HCT116 (cell line): ENCODE measurements around the gene FBXO30. TPM values are rescaled to one million over a fixed set of nuclear protein-coding genes. Genes with fewer than 3 reads are reported as not detected.

Experiments used
- ATAC-seq: fragments of 200-7000 bp; cut with Tn5 transposase; 2 replicates; pipeline ENCODE4 v1.9.1; 2020; ENCODE audit warnings: mild to moderate bottlenecking, moderate library complexity
- BruUV-seq: library from RNA; stranded (reverse); fragments of 400-500 nt; replicated peaks from 2 replicates; lab custom pipeline; 2021; lab: Mats Ljungman, UMichigan
- CTCF ChIA-PET: fragments of 300-600 bp; sonication (Branson Sonifier 250); formaldehyde crosslinking; loops from one replicate; lab custom pipeline; 2021; ENCODE audit warnings: antibody characterized with exemption; lab: Charles Lee
- POLR2A ChIA-PET: fragments of 300-600, 350-600 bp; sonication (Branson Sonifier 250); formaldehyde crosslinking; loops from one replicate; lab custom pipeline; 2021; ENCODE audit warnings: antibody characterized with exemption; lab: Charles Lee
- RAD21 ChIA-PET, 2 experiments: fragments of 300-600 bp; sonication (Branson Sonifier 250); formaldehyde crosslinking; loops; one replicate each; lab custom pipeline; 2023; ENCODE audit warnings: low total read pairs in 2 of 2; ENCODE audit not compliant: uncharacterized antibody in 2 of 2, unreplicated experiment in 2 of 2, low non-redundant PET in 1 of 2; lab: Charles Lee
- DNase-seq: peaks from one replicate; pipeline ENCODE4 v3.0.0-alpha.2; 2010; ENCODE audit warnings: low read depth, low spot score
- H2AFZ ChIP-seq: fragments of 200-600 bp; shearing (Covaris generic), sonication (generic); 2 replicates; pipeline ENCODE4 v1.6.1; 2017; ENCODE audit warnings: low read depth, mixed run types, mixed read lengths, antibody characterized with exemption, low read length; ENCODE audit not compliant: poor library complexity, severe bottlenecking
- H3K27ac ChIP-seq: 2 replicates; pipeline ENCODE4 v1.5.1; 2012; ENCODE audit warnings: low read depth, low read length
- H3K27me3 ChIP-seq: fragments of 200-600 bp; sonication (generic); 2 replicates; pipeline ENCODE4 v1.6.1; 2016; ENCODE audit warnings: mixed run types, low read length, mixed read lengths; ENCODE audit not compliant: insufficient read depth
- H3K36me3 ChIP-seq, 2 experiments: fragments of 200-500 bp in 1 of 2; fragments of 200-600 bp in 1 of 2; sonication (Bioruptor generic) in 1 of 2; sonication (generic) in 1 of 2; 2 replicates each; pipeline versions ENCODE4 v1.5.1 to v1.6.1; 2014 to 2016; ENCODE audit warnings: low read length in 2 of 2, inconsistent platforms in 1 of 2, mixed read lengths in 1 of 2, mixed run types in 1 of 2; ENCODE audit not compliant: insufficient read depth in 2 of 2, control insufficient read depth in 1 of 2
- H3K4me1 ChIP-seq, 2 experiments: fragments of 200-600 bp in 1 of 2; sonication (generic) in 1 of 2; 2 replicates each; pipeline versions ENCODE4 v1.5.1 to v1.6.1; 2012 to 2017; ENCODE audit warnings: low read length in 2 of 2, inconsistent platforms in 1 of 2, mild to moderate bottlenecking in 1 of 2, mixed read lengths in 1 of 2, mixed run types in 1 of 2, moderate library complexity in 1 of 2; ENCODE audit not compliant: insufficient read depth in 2 of 2, control insufficient read depth in 1 of 2
- H3K4me2 ChIP-seq: fragments of 200-600 bp; sonication (generic); 2 replicates; pipeline ENCODE4 v1.6.1; 2017; ENCODE audit warnings: mixed run types, low read length, mixed read lengths
- H3K4me3 ChIP-seq, 2 experiments: fragments of 200-600 bp in 1 of 2; sonication (generic) in 1 of 2; replicated peaks in 1 of 2; 2 replicates each; pipeline ENCODE4 v1.5.1; 2011 to 2016; ENCODE audit warnings: low read length in 2 of 2, control low read depth in 1 of 2, low read depth in 1 of 2, mild to moderate bottlenecking in 1 of 2, mixed read lengths in 1 of 2, mixed run types in 1 of 2
- H3K79me2 ChIP-seq: fragments of 200-600 bp; sonication (generic); 2 replicates; pipeline ENCODE4 v1.6.1; 2017; ENCODE audit warnings: mild to moderate bottlenecking, mixed run types, low read length, moderate library complexity, mixed read lengths; ENCODE audit not compliant: insufficient read depth
- H3K9ac ChIP-seq: fragments of 200-600 bp; sonication (generic); 2 replicates; pipeline ENCODE4 v1.6.1; 2016; ENCODE audit warnings: low read length, mixed read lengths
- H3K9me2 ChIP-seq: fragments of 200-600 bp; sonication (generic), shearing (Covaris generic); 2 replicates; pipeline ENCODE4 v1.6.1; 2017; ENCODE audit warnings: mixed run types, mild to moderate bottlenecking, moderate library complexity; ENCODE audit not compliant: insufficient read depth
- H3K9me3 ChIP-seq, 2 experiments: fragments of 200-500 bp in 1 of 2; fragments of 200-600 bp in 1 of 2; sonication (Bioruptor generic) in 1 of 2; sonication (generic) in 1 of 2; 2 replicates each; pipeline ENCODE4 v1.6.1; 2014 to 2017; ENCODE audit warnings: low read length in 2 of 2, mixed read lengths in 2 of 2, inconsistent platforms in 1 of 2, low read depth in 1 of 2, mild to moderate bottlenecking in 1 of 2, mixed run types in 1 of 2, moderate library complexity in 1 of 2; ENCODE audit not compliant: control insufficient read depth in 1 of 2, insufficient read depth in 1 of 2
- H4K20me1 ChIP-seq: fragments of 200-600 bp; sonication (generic), shearing (Covaris generic); 2 replicates; pipeline ENCODE4 v1.6.1; 2017; ENCODE audit warnings: mixed run types, mild to moderate bottlenecking, moderate library complexity; ENCODE audit not compliant: insufficient read depth
- ATF3 ChIP-seq: IDR thresholded peaks from 2 replicates; pipeline ENCODE4 v1.6.1; 2012
- CBX3 ChIP-seq: IDR thresholded peaks from 2 replicates; pipeline ENCODE4 v1.6.1; 2012; ENCODE audit warnings: low read depth
- CEBPB ChIP-seq: IDR thresholded peaks from 2 replicates; pipeline ENCODE4 v1.6.1; 2012; ENCODE audit warnings: low read depth
- ELF1 ChIP-seq: IDR thresholded peaks from 2 replicates; pipeline ENCODE4 v1.6.1; 2012; ENCODE audit warnings: low read depth, borderline replicate concordance
- EZH2 ChIP-seq: fragments of 200-600 bp; sonication (generic); IDR thresholded peaks from 2 replicates; pipeline ENCODE4 v1.6.1; 2017; ENCODE audit warnings: antibody characterized with exemption, mixed run types
- EZH2phosphoT487 ChIP-seq: fragments of 200-600 bp; IDR thresholded peaks from 2 replicates; pipeline ENCODE4 v1.6.1; 2018; ENCODE audit warnings: antibody characterized with exemption, borderline replicate concordance
- FOSL1 ChIP-seq: IDR thresholded peaks from 2 replicates; pipeline ENCODE4 v1.6.1; 2012; ENCODE audit warnings: low read depth
- JUND ChIP-seq: IDR thresholded peaks from 2 replicates; pipeline ENCODE4 v1.6.1; 2012
- POLR2A ChIP-seq: IDR thresholded peaks from 2 replicates; pipeline ENCODE4 v1.7.0; 2011; ENCODE audit warnings: borderline replicate concordance; ENCODE audit not compliant: insufficient read depth, insufficient read length; ENCODE audit errors: extremely low read depth
- POLR2AphosphoS5 ChIP-seq: IDR thresholded peaks from 2 replicates; pipeline ENCODE4 v1.6.1; 2011; ENCODE audit warnings: mild to moderate bottlenecking, low read depth, low read length, moderate library complexity
- RAD21 ChIP-seq: IDR thresholded peaks from 2 replicates; pipeline ENCODE4 v1.6.1; 2012; ENCODE audit warnings: low read depth, mild to moderate bottlenecking
- REST ChIP-seq: IDR thresholded peaks from 2 replicates; pipeline ENCODE4 v1.6.1; 2012; ENCODE audit warnings: low read depth
- SRF ChIP-seq: IDR thresholded peaks from 2 replicates; pipeline ENCODE4 v1.6.1; 2012; ENCODE audit warnings: low read depth
- TCF7L2 ChIP-seq: IDR thresholded peaks from 2 replicates; pipeline ENCODE4 v1.7.0; 2011; ENCODE audit warnings: borderline replicate concordance, inconsistent platforms; ENCODE audit not compliant: insufficient read depth, insufficient read length; ENCODE audit errors: extremely low read depth
- ZFX ChIP-seq: fragments of 450-650 bp; IDR thresholded peaks from 2 replicates; pipeline ENCODE4 v1.6.1; 2017
- intact Hi-C: fragments of 100-400 bp; cut with micrococcal nuclease; formaldehyde crosslinking; loops from 2 replicates; pipeline ENCODE4 v1.10.0; 2022
- total RNA-seq: library from RNA; stranded (reverse); gene quantifications from one replicate; pipeline ENCODE4 v1.2.1, GENCODE V29; 2021; ENCODE audit not compliant: unreplicated experiment

The FBXO30 gene
- total RNA-seq, 1 experiment from 2014 or later: 9.1 TPM

GRCh38 chr6:145842693-145843546, 28.3 kb upstream of the FBXO30 start:
- Histone ChIP-seq H3K36me3 (no peaks in the 10 kb centered on the region), H3K9me3 (no peaks in the 10 kb centered on the region), H3K4me3 (no peak overlapping the region), H3K27ac (no peak overlapping the region), H3K4me1 (peaks cover 0 to 4% of the 10 kb centered on the region in 2 experiments; a peak in 1 of 4 replicates), H3K4me2 (no peak overlapping the region), H3K79me2 (no peaks in the 10 kb centered on the region), H3K27me3 (no peaks in the 10 kb centered on the region), H3K9ac (no peak overlapping the region), H2AFZ (no peak overlapping the region), H3K9me2 (no peaks in the 10 kb centered on the region; the same call in 1 of the 2 replicates), H4K20me1 (no peaks in the 10 kb centered on the region)
- ChIA-PET CTCF (no interaction called here), POLR2A (no interaction called here), RAD21 (no interaction called here)
- TF ChIP-seq POLR2A: no peak
- TF ChIP-seq TCF7L2: no peak
- TF ChIP-seq ELF1: no peak
- TF ChIP-seq JUND: no peak
- no peak for TF ChIP-seq EZH2phosphoT487
- no peak for TF ChIP-seq POLR2AphosphoS5
- intact Hi-C loops: no loop called here
- DNase-seq (no peak), ATAC-seq (no peak)
- no TSS peak for BruUV-seq

GRCh38 chr6:145841668-145842067, 27.1 kb upstream of the FBXO30 start:
- ChIA-PET RAD21 (no interaction called here), CTCF (no interaction called here), POLR2A (no interaction called here)
- Histone ChIP-seq H4K20me1 (no peaks in the 10 kb centered on the region), H3K27ac (no peak overlapping the region), H3K79me2 (no peaks in the 10 kb centered on the region), H3K4me3 (no peak overlapping the region), H2AFZ (no peak overlapping the region), H3K27me3 (no peaks in the 10 kb centered on the region), H3K9ac (no peak overlapping the region), H3K4me1 (peaks cover 0 to 4% of the 10 kb centered on the region in 2 experiments; a peak in 1 of 4 replicates), H3K36me3 (no peaks in the 10 kb centered on the region), H3K9me2 (no peaks in the 10 kb centered on the region; the same call in 1 of the 2 replicates), H3K9me3 (no peaks in the 10 kb centered on the region), H3K4me2 (no peak overlapping the region)
- no TSS peak for BruUV-seq
- DNase-seq: no peak
- intact Hi-C loops: no loop called here
- TF ChIP-seq CBX3: no peak
- no peak for TF ChIP-seq SRF
- TF ChIP-seq TCF7L2: no peak
- no peak for TF ChIP-seq EZH2
- TF ChIP-seq POLR2A: no peak
- no peak for TF ChIP-seq RAD21
- no peak for TF ChIP-seq EZH2phosphoT487
- no peak for TF ChIP-seq ATF3
- no peak for TF ChIP-seq ZFX
- no peak for TF ChIP-seq CEBPB
- TF ChIP-seq FOSL1: no peak
- no peak for TF ChIP-seq REST
- ATAC-seq: no peak
